ENCODE data around the gene ZEB2. TPM values are rescaled to one million over a fixed set of nuclear protein-coding genes. Genes with fewer than 3 reads are reported as not detected.

Gene ZEB2
- total RNA-seq, 1 experiment from 2014 or later: 1.2 TPM

GRCh38 chr2:144458541-144458940, 61.4 kb downstream of the ZEB2 start:
- Histone ChIP-seq H2BK120ac (ENCODE audit: low read depth, low read length, poor library complexity, severe bottlenecking) (no peak overlapping the region), H3K18ac (ENCODE audit: insufficient read length, low read depth, low read length) (no peak overlapping the region), H4K5ac (ENCODE audit: insufficient read length, low read depth, low read length) (no peak overlapping the region), H3K27ac (ENCODE audit: insufficient read length, low read depth, low read length) (no peak overlapping the region), H4K20me1 (ENCODE audit: control insufficient read depth, insufficient read depth, insufficient read length) (no peaks in the 10 kb centered on the region), H2AFZ (ENCODE audit: low read length) (no peak overlapping the region), H2BK20ac (ENCODE audit: low read depth, low read length, poor library complexity, severe bottlenecking) (no peak overlapping the region), H3K23ac (ENCODE audit: insufficient read length, low read depth, low read length) (no peak overlapping the region), H3T11ph (ENCODE audit: low read length) (no peak overlapping the region), H2AK5ac (ENCODE audit: insufficient read length, low read length) (no peak overlapping the region), H3K56ac (ENCODE audit: insufficient read length, low read depth, low read length) (no peak overlapping the region), H3K4me1 (ENCODE audit: insufficient read depth, low read length) (no peaks in the 10 kb centered on the region; the same call in 1 of the 2 replicates), H4K91ac (ENCODE audit: insufficient read length, low read depth, low read length) (no peak overlapping the region), H3K27me3 (ENCODE audit: insufficient read depth, low read length) (no peaks in the 10 kb centered on the region), H3K79me2 (ENCODE audit: insufficient read depth, low read length) (no peaks in the 10 kb centered on the region), H3K23me2 (ENCODE audit: insufficient read length, low read depth, low read length, poor library complexity, severe bottlenecking) (no peaks in the 10 kb centered on the region), H2BK12ac (ENCODE audit: insufficient read length, low read depth, low read length) (no peak overlapping the region), H3K4me2 (ENCODE audit: insufficient read depth, insufficient read length, low read length) (no peak overlapping the region), H3K4ac (ENCODE audit: low read depth, low read length) (no peak overlapping the region), H3K9ac (ENCODE audit: extremely low read depth, insufficient read length, low read length) (no peak overlapping the region), H4K8ac (replicated peaks; ENCODE audit: insufficient read length, low read depth, low read length) (no peak overlapping the region), H2BK15ac (ENCODE audit: low read depth, low read length) (no peak overlapping the region), H3K14ac (ENCODE audit: insufficient read depth, low read length) (no peak overlapping the region), H3K9me3 (ENCODE audit: control insufficient read depth, low read depth, low read length) (no peaks in the 10 kb centered on the region), H2BK5ac (ENCODE audit: insufficient read length, low read length) (no peak overlapping the region), H3K79me1 (ENCODE audit: insufficient read depth, low read depth, low read length, poor library complexity, severe bottlenecking) (no peaks in the 10 kb centered on the region)
- no peak for DNase-seq
- H3K9me3 Mint-ChIP-seq: no peaks in the 10 kb centered on the region
- H3K36me3 Mint-ChIP-seq (ENCODE audit: insufficient read depth in 1 of 3, low read depth in 3 of 3): no peaks in the 10 kb centered on the region
- TF ChIP-seq CTCF (conservative IDR thresholded peaks at IDR 0.05): no peak
- 100% methylated on average over 2 of the region's 3 CpGs for whole genome bisulfite sequencing (ENCODE audit: extremely low coverage, insufficient read length, low lambda C conversion rate)
- no peak overlapping the region for H3K27ac Mint-ChIP-seq
- peaks cover 5% of the 10 kb centered on the region; the same call in 1 of the 2 replicates for H3K27me3 Mint-ChIP-seq (ENCODE audit: low read depth)
- H3K4me1 Mint-ChIP-seq: peaks cover 19 to 28% of the 10 kb centered on the region in 2 experiments
- no peak overlapping the region for H3K4me3 Mint-ChIP-seq

Measured in H9 (cell line).